ENCODE results near the gene RFPL1.

Gene RFPL1

DNA sequence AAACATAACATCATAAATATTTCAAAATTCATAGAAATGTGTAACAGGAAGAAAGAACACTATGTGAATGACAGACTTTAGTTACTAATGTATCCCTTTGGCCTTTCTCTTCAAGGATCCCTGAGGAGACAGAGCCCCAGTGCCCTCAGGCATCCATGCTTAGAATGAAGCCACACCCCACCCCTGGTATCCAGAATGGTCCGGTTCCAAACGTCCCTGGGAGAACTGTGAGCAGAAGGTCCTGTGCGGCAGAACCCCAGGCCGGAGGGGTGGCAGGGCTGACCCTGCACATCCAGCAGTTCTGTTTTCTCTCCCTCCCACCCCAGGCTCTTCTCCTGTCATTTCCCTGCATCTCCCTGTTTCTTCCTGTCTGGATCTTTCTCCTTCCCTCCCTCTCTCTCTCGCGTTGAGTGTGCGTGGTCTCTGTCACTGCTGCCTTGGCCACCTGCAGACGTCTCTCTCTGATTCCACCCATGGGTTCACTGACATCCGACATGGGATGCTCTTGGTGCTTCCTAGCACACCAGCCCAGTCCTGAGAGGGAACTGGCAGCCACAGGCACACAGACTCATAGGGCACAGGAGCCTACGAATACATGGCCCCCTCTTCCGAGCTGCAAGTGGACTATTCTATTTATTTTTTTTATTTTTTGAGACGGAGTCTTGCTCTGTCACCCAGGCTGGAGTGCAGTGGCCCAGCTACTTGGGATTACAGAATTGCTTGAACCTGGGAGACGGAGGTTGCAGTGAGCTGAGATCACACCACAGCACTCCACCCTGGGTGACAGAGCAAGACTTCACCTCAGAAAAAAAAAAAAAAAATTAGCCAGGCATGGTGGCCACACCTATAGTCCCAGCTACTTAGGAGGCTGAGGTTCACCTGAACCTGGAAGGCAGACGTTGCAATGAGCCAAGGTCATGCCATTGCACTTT, 5.7 kb downstream of the RFPL1 start:
- Histone ChIP-seq H3K27me3 (ENCODE audit: control insufficient read depth in 1 of 2, insufficient read depth in 2 of 2, low read length in 2 of 2) (no peaks in the 10 kb centered on the region), H3K9me3 (ENCODE audit: low read length) (no peaks in the 10 kb centered on the region), H3K4me3 (ENCODE audit: low read depth in 1 of 2, low read length in 2 of 2) (no peak overlapping the region), H3K27ac (ENCODE audit: low read depth, low read length) (no peak overlapping the region), H3K4me1 (ENCODE audit: insufficient read depth, low read length) (no peaks in the 10 kb centered on the region), H3K36me3 (ENCODE audit: insufficient read depth, low read length) (no peaks in the 10 kb centered on the region), H3K9ac (ENCODE audit: low read length) (no peak overlapping the region)

DNA sequence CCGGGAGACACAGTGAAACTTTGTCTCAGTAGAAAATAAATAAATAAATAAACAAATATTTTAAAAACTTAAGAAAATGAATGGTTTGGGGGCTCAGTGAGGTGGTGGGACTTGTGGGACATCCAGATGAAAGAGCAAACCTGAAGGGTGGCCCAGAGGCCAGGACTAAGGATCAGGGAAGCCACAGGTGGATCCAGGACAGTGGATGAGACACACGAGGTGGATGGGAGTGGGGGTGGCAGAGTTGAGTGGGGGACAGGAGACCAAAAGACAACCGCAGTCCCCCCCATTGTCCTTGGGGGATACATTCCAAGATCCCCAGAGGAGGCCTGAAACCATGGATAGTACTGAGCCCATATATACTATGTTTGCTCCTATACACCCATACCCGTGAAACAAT, 7.1 kb downstream of the RFPL1 start:
- Histone ChIP-seq H3K36me3 (ENCODE audit: insufficient read depth, low read length) (no peaks in the 10 kb centered on the region), H3K27me3 (ENCODE audit: control insufficient read depth in 1 of 2, insufficient read depth in 2 of 2, low read length in 2 of 2) (no peaks in the 10 kb centered on the region), H3K27ac (ENCODE audit: low read depth, low read length) (no peak overlapping the region), H3K9me3 (ENCODE audit: low read length) (no peaks in the 10 kb centered on the region), H3K9ac (ENCODE audit: low read length) (no peak overlapping the region), H3K4me3 (ENCODE audit: low read depth in 1 of 2, low read length in 2 of 2) (no peak overlapping the region), H3K4me1 (ENCODE audit: insufficient read depth, low read length) (no peaks in the 10 kb centered on the region)

DNA sequence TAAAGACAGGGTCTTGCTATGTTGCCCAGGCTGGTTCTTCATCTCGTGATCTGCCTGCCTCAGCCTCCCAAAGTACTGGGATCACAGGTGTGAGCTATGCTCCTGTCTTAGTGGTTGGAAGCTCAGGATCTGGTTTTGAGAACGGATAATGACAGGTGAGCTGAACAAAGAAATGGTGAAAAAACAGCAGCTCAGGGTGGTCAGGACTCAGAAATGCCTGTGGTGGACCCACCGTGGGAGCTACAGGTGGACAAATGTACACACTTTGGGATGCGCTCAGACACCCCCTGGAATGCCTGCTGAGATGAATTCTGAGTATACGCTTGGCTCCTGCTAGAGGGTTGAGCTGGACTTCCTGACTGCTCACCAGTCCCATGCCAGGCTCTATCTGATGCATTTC, 9.5 kb downstream of the RFPL1 start:
- H3K9ac ChIP-seq (ENCODE audit: low read length): no peak overlapping the region
- no peaks in the 10 kb centered on the region for H3K36me3 ChIP-seq (ENCODE audit: insufficient read depth, low read length)
- no peak overlapping the region for H3K4me3 ChIP-seq (ENCODE audit: low read depth in 1 of 2, low read length in 2 of 2)
- no peaks in the 10 kb centered on the region for H3K9me3 ChIP-seq (ENCODE audit: low read length)
- no peaks in the 10 kb centered on the region for H3K4me1 ChIP-seq (ENCODE audit: insufficient read depth, low read length)
- H3K27ac ChIP-seq (ENCODE audit: low read depth, low read length): no peak overlapping the region
- no peaks in the 10 kb centered on the region for H3K27me3 ChIP-seq (ENCODE audit: control insufficient read depth in 1 of 2, insufficient read depth in 2 of 2, low read length in 2 of 2)

DNA sequence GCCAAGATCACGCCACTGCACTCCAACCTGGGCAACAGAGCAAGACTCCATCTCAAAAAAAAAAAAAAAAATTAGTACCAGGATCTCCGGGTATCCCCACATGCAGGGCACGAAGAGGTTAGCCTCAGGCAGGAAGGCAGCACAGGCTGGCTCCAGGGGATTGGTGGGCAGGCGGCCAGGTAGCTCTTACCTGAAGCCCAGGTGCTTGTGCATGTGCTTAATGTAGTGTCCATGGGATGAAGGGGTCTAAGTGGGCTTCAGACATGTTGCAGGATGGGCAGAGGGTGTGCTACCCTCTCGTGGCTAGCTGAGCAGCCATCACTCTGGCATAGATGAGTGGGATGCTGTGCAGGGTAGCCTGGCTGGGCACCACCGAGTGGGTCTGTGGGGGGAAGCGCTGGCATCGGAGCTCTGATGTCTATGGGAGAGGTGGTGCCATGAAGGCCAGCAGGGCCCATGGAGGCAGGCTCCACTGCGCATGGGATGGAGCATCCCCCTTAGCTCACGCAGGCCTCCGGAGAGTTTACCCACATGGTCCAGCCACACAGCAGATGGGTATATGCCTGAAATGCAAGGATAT, 11.0 kb downstream of the RFPL1 start:
- no peak overlapping the region for H3K27ac ChIP-seq (ENCODE audit: low read depth, low read length)
- H3K9ac ChIP-seq (ENCODE audit: low read length): no peak overlapping the region
- no peaks in the 10 kb centered on the region for H3K9me3 ChIP-seq (ENCODE audit: low read length)
- H3K4me1 ChIP-seq (ENCODE audit: insufficient read depth, low read length): peaks cover 8% of the 10 kb centered on the region
- H3K27me3 ChIP-seq (ENCODE audit: control insufficient read depth in 1 of 2, insufficient read depth in 2 of 2, low read length in 2 of 2): no peaks in the 10 kb centered on the region
- no peaks in the 10 kb centered on the region for H3K36me3 ChIP-seq (ENCODE audit: insufficient read depth, low read length)
- H3K4me3 ChIP-seq (ENCODE audit: low read depth in 1 of 2, low read length in 2 of 2): no peak overlapping the region

DNA sequence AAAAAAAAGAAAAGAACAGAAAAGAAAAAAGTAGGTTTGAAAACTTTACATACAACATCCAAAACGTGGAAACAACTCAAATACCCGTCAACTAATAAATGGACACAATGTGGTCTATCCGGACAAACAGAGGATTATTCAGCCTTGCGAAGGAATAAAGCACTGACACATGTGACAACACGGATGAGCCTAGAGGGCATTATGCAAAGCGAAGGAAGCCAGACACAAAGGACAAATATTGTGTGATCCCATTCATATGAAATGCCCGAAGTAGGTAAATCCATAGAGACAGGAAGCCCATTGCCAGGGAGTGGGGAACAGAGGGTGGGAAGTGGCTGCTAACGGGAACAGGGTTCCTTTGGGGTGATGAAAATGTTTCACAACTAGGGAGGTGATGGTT, 11.8 kb downstream of the RFPL1 start:
- Histone ChIP-seq H3K27ac (ENCODE audit: low read depth, low read length) (no peak overlapping the region), H3K9me3 (ENCODE audit: low read length) (no peaks in the 10 kb centered on the region), H3K9ac (ENCODE audit: low read length) (no peak overlapping the region), H3K4me3 (ENCODE audit: low read depth in 1 of 2, low read length in 2 of 2) (no peak overlapping the region), H3K27me3 (ENCODE audit: control insufficient read depth in 1 of 2, insufficient read depth in 2 of 2, low read length in 2 of 2) (no peaks in the 10 kb centered on the region), H3K36me3 (ENCODE audit: insufficient read depth, low read length) (no peaks in the 10 kb centered on the region), H3K4me1 (ENCODE audit: insufficient read depth, low read length) (peaks cover 11% of the 10 kb centered on the region)

DNA sequence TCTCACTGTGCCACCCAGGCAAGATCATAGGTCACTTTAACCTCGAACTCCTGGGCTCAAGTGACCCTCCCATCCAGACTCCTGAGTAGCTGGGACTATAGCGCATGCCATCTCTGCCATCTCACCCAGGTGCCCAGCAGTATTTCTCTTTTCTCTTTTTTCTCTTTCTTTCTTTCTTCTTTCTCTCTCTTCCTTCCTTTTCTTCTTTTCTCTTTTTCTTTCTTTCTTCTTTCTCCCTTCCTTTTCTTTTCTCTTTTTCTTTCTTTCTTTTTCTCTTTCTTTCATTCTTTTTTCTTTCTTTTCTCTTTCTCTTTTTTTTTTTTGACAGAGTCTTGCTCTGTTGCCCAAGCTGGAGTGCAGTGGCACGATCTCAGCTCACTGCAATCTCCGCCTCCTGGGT, 13.5 kb downstream of the RFPL1 start:
- H3K27ac ChIP-seq (ENCODE audit: low read depth, low read length): no peak overlapping the region
- H3K4me3 ChIP-seq (ENCODE audit: low read depth in 1 of 2, low read length in 2 of 2): no peak overlapping the region
- no peaks in the 10 kb centered on the region for H3K36me3 ChIP-seq (ENCODE audit: insufficient read depth, low read length)
- no peaks in the 10 kb centered on the region for H3K27me3 ChIP-seq (ENCODE audit: control insufficient read depth in 1 of 2, insufficient read depth in 2 of 2, low read length in 2 of 2)
- H3K9ac ChIP-seq (ENCODE audit: low read length): no peak overlapping the region
- H3K4me1 ChIP-seq (ENCODE audit: insufficient read depth, low read length): peaks cover 14% of the 10 kb centered on the region
- H3K9me3 ChIP-seq (ENCODE audit: low read length): no peaks in the 10 kb centered on the region

DNA sequence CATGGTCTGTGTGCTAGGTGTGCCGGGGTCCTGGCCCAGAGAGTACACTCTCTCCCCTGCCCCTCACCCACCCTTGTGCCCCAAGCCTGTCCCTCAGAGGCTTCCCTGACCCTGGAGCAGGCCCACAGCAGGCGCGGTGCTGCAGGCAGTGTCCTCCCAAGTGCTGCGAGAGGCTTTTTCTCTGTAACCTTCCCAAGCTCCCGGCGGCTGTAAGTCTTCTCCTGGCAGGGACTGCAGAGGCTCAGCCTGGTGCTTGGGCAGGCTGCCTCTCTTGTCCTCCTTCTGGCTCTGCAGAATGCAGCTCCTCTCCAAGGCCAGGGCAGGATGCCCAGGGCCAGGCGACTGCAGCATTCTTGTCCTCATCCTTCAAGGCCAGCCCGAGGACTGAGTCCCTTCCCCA, 15.9 kb downstream of the RFPL1 start:
- Histone ChIP-seq H3K27ac (ENCODE audit: low read depth, low read length) (no peak overlapping the region), H3K9me3 (ENCODE audit: low read length) (no peaks in the 10 kb centered on the region), H3K27me3 (ENCODE audit: control insufficient read depth in 1 of 2, insufficient read depth in 2 of 2, low read length in 2 of 2) (no peaks in the 10 kb centered on the region), H3K36me3 (ENCODE audit: insufficient read depth, low read length) (no peaks in the 10 kb centered on the region), H3K9ac (ENCODE audit: low read length) (no peak overlapping the region), H3K4me1 (ENCODE audit: insufficient read depth, low read length) (peaks cover 14% of the 10 kb centered on the region), H3K4me3 (ENCODE audit: low read depth in 1 of 2, low read length in 2 of 2) (no peak overlapping the region)

DNA sequence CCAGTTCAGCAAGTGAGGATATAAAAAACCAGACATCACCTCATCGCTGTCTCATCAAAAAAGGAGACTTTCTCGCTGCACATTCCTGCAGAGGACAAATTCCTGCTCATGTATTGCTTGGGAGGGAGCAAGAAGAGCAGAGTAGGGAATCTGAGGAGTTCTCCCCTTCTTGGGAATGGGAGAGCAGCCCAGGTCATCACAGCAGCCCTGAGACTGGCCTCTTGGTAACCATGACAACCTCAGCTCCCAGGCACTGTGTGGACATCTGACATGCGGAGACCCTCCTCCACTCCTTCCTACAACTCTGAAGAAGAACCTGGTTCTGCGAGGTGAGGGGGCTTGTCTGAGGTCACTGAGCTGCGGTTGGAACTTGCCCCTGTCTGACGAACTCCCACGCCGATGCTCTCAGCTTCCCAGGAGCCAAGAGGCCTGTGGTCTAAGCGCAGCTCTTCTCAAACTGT, 17.9 kb downstream of the RFPL1 start:
- Histone ChIP-seq H3K36me3 (ENCODE audit: insufficient read depth, low read length) (no peaks in the 10 kb centered on the region), H3K27ac (ENCODE audit: low read depth, low read length) (no peak overlapping the region), H3K4me3 (ENCODE audit: low read depth in 1 of 2, low read length in 2 of 2) (no peak overlapping the region), H3K9ac (ENCODE audit: low read length) (no peak overlapping the region), H3K27me3 (ENCODE audit: control insufficient read depth in 1 of 2, insufficient read depth in 2 of 2, low read length in 2 of 2) (no peaks in the 10 kb centered on the region), H3K9me3 (ENCODE audit: low read length) (no peaks in the 10 kb centered on the region), H3K4me1 (ENCODE audit: insufficient read depth, low read length) (peaks cover 14% of the 10 kb centered on the region)

DNA sequence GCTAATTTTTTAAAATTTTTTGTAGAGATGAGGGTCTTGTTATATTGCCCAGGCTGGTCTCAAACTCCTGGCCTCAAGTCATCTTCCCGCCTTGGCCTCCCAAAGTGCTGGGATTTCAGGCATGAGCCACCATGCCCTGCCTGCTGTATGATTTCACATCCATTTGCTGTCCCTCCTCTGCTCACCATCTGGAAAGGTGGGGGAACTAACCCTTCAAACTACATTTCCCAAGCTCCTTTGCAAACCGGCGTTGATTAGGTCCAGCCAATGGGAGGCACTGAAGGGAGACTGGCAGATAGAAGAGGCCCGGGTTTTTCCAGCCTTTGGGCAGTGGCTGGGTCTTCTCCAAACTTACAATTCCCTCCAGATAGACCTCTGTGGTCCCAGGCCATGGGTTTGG, 19.3 kb downstream of the RFPL1 start:
- H3K27me3 ChIP-seq (ENCODE audit: control insufficient read depth in 1 of 2, insufficient read depth in 2 of 2, low read length in 2 of 2): no peaks in the 10 kb centered on the region
- H3K27ac ChIP-seq (ENCODE audit: low read depth, low read length): no peak overlapping the region
- no peak overlapping the region for H3K9ac ChIP-seq (ENCODE audit: low read length)
- H3K36me3 ChIP-seq (ENCODE audit: insufficient read depth, low read length): no peaks in the 10 kb centered on the region
- H3K9me3 ChIP-seq (ENCODE audit: low read length): no peaks in the 10 kb centered on the region
- no peak overlapping the region for H3K4me3 ChIP-seq (ENCODE audit: low read depth in 1 of 2, low read length in 2 of 2)
- H3K4me1 ChIP-seq (ENCODE audit: insufficient read depth, low read length): peaks cover 14% of the 10 kb centered on the region

DNA sequence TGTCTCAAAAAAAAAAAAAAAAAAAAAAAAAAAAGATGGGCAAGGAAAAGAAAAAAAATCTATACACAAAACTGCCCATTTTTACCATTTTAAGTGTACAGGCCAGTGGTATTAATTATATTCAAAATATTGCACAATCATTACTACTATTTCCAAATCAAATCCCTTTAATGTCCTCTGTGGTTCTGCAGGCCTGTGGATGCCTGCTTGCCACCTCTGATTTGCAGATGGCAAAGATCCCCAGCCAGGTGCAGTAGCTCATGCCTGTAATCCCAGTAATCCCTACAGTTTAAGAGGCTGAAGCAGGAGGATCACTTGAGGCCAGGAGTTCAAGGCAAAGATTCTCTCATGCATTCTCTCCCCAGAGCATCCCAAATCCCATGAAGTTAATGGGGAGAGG, 20.2 kb downstream of the RFPL1 start:
- H3K4me1 ChIP-seq (ENCODE audit: insufficient read depth, low read length): peaks cover 14% of the 10 kb centered on the region
- H3K9me3 ChIP-seq (ENCODE audit: low read length): no peaks in the 10 kb centered on the region
- no peak overlapping the region for H3K4me3 ChIP-seq (ENCODE audit: low read depth in 1 of 2, low read length in 2 of 2)
- no peaks in the 10 kb centered on the region for H3K36me3 ChIP-seq (ENCODE audit: insufficient read depth, low read length)
- no peak overlapping the region for H3K9ac ChIP-seq (ENCODE audit: low read length)
- H3K27ac ChIP-seq (ENCODE audit: low read depth, low read length): no peak overlapping the region
- H3K27me3 ChIP-seq (ENCODE audit: control insufficient read depth in 1 of 2, insufficient read depth in 2 of 2, low read length in 2 of 2): no peaks in the 10 kb centered on the region

DNA sequence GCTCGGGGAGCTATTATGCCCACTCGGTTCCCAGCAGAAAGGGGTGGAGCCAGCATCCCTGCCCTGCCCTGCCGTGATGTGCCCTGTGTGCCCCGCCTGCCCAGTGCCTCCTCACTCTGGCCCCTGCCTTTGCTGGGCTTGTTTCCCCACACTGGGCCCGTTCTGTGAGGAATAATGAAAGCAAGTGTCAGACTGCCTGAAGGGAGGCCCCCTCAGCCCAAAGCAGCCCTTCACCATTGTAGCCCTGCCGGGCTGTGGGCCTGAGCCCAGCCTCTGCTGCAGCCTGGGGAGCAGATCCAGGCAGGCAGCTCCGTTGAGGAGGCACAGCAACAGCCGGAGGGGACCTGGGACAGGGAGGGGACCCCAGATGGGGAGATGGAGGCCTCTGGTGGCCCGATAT, 21.4 kb downstream of the RFPL1 start:
- H3K4me1 ChIP-seq (ENCODE audit: insufficient read depth, low read length): peaks cover 4% of the 10 kb centered on the region
- no peak overlapping the region for H3K27ac ChIP-seq (ENCODE audit: low read depth, low read length)
- no peaks in the 10 kb centered on the region for H3K9me3 ChIP-seq (ENCODE audit: low read length)
- no peaks in the 10 kb centered on the region for H3K36me3 ChIP-seq (ENCODE audit: insufficient read depth, low read length)
- no peaks in the 10 kb centered on the region for H3K27me3 ChIP-seq (ENCODE audit: control insufficient read depth in 1 of 2, insufficient read depth in 2 of 2, low read length in 2 of 2)
- H3K4me3 ChIP-seq (ENCODE audit: low read depth in 1 of 2, low read length in 2 of 2): no peak overlapping the region
- H3K9ac ChIP-seq (ENCODE audit: low read length): no peak overlapping the region

DNA sequence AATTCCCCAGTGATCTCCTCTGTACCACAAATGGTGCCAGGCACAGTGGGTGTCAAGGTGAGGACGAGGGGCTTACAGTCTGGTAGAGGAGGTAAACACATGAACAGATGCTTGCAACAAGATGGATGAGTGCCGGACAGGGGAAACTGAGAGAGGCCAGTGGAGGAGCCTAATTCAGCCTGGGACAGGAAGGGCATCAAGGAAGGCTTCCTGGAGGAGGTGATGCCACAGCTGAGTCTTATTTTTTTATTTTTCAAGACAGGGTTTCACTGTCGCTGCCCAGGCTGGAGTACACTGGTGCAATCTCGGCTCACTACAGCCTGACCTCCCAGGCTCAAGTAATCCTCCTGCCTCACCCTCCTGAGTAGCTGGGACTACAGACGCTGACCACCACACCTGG, 22.9 kb downstream of the RFPL1 start:
- H3K9me3 ChIP-seq (ENCODE audit: low read length): no peaks in the 10 kb centered on the region
- H3K4me3 ChIP-seq (ENCODE audit: low read depth in 1 of 2, low read length in 2 of 2): no peak overlapping the region
- no peak overlapping the region for H3K27ac ChIP-seq (ENCODE audit: low read depth, low read length)
- no peaks in the 10 kb centered on the region for H3K27me3 ChIP-seq (ENCODE audit: control insufficient read depth in 1 of 2, insufficient read depth in 2 of 2, low read length in 2 of 2)
- H3K4me1 ChIP-seq (ENCODE audit: insufficient read depth, low read length): no peaks in the 10 kb centered on the region
- no peak overlapping the region for H3K9ac ChIP-seq (ENCODE audit: low read length)
- H3K36me3 ChIP-seq (ENCODE audit: insufficient read depth, low read length): no peaks in the 10 kb centered on the region
